GM12878 (cell line): ENCODE data around the gene VPS29. TPM values are rescaled to one million over a fixed set of nuclear protein-coding genes. Genes with fewer than 3 reads are reported as not detected.
A peak's percentile ranks its signal among the peaks of the same experiment; 100 is the strongest.

ENCODE experiments used
- CHD1 ChIP-seq: IDR thresholded peaks from 2 replicates; pipeline ENCODE4 v1.6.1; 2012; ENCODE audit warnings: low read depth, low read length, improper control_type of control experiment
- DPF2 ChIP-seq: fragments of 450-650 bp; IDR thresholded peaks from 2 replicates; pipeline ENCODE4 v1.6.1; 2017; ENCODE audit warnings: mild to moderate bottlenecking
- EGR1 ChIP-seq, 2 experiments: IDR thresholded peaks; 1 replicate in 1 of 2; 2 replicates in 1 of 2; pipeline ENCODE4 v1.6.1; 2011 to 2012; ENCODE audit warnings: low read depth in 2 of 2, low read length in 2 of 2, borderline replicate concordance in 1 of 2, mild to moderate bottlenecking in 1 of 2, moderate library complexity in 1 of 2
- EZH2 ChIP-seq: IDR thresholded peaks from 2 replicates; pipeline ENCODE4 v1.6.1; 2012; ENCODE audit warnings: low read depth, mild to moderate bottlenecking, control low read depth, inconsistent platforms, low read length, borderline replicate concordance; ENCODE audit not compliant: control insufficient read depth
- GABPA ChIP-seq: IDR thresholded peaks from 2 replicates; pipeline ENCODE4 v1.6.1; 2014; ENCODE audit warnings: antibody characterized with exemption, low read depth, mild to moderate bottlenecking, inconsistent platforms
- IKZF1 ChIP-seq: fragments of 450-650 bp; conservative IDR thresholded peaks from 2 replicates; pipeline ENCODE4 v1.6.1; 2017; ENCODE audit warnings: antibody characterized with exemption, mild to moderate bottlenecking
- NR2C2 ChIP-seq: IDR thresholded peaks from 2 replicates; pipeline ENCODE4 v1.6.1; 2011; ENCODE audit warnings: borderline replicate concordance, low read depth; ENCODE audit not compliant: control insufficient read depth, insufficient read length
- POLR2AphosphoS2 ChIP-seq: IDR thresholded peaks from 2 replicates; pipeline ENCODE4 v1.6.1; 2011; ENCODE audit warnings: low read depth, mild to moderate bottlenecking, low read length, improper control_type of control experiment, moderate library complexity
- RFX5 ChIP-seq: IDR thresholded peaks from 2 replicates; pipeline ENCODE4 v1.6.1; 2011; ENCODE audit warnings: low read depth, low read length, improper control_type of control experiment
- RUNX3 ChIP-seq: IDR thresholded peaks from 2 replicates; pipeline ENCODE4 v1.6.1; 2012; ENCODE audit warnings: low read length, inconsistent platforms
- TCF3 ChIP-seq: IDR thresholded peaks from 2 replicates; pipeline ENCODE4 v1.6.1; 2012; ENCODE audit warnings: low read depth, mild to moderate bottlenecking, low read length, borderline replicate concordance; ENCODE audit not compliant: insufficient read depth
- TCF7 ChIP-seq: IDR thresholded peaks from 2 replicates; pipeline ENCODE4 v1.6.1; 2014; ENCODE audit warnings: antibody characterized with exemption, borderline replicate concordance
- YY1 ChIP-seq: IDR thresholded peaks from 2 replicates; pipeline ENCODE4 v1.6.1; 2011; ENCODE audit warnings: low read depth, mild to moderate bottlenecking, low read length
- polyA plus RNA-seq, 11 experiments: library from polyadenylated mRNA; depleted of rRNA in 4 of 11; unstranded in 6 of 11; stranded (reverse) in 5 of 11; fragments of >200 nt; fragmentation: Nextera tagmentation in 4 of 11; fragmentation: Illumina TruSeq in 1 of 11; extraction: Ambion mirVana in 4 of 11; extraction: Trizol in 1 of 11; gene quantifications; 1 replicate in 1 of 11; 2 replicates in 10 of 11; pipeline versions ENCODE4 v1.2.1 to v1.2.3, GENCODE V29; 2011 to 2016; ENCODE audit warnings: inconsistent platforms in 2 of 11, missing spikeins in 2 of 11, low read depth in 1 of 11
- total RNA-seq, 4 experiments: library from RNA; depleted of rRNA in 3 of 4; stranded (reverse); fragments of >200 nt in 3 of 4; fragmentation: Illumina TruSeq in 1 of 4; extraction: Trizol in 1 of 4; gene quantifications; 2 replicates each; pipeline versions ENCODE4 v1.2.1 to v1.2.3, GENCODE V29; 2013 to 2021
- TF ChIP-seq, protein P1 (sequence below): fragments of 450-650 bp; formaldehyde crosslinking; IDR thresholded peaks from 2 replicates; pipeline ENCODE4 v1.5.0; 2022; ENCODE audit warnings: mild to moderate bottlenecking, missing genetic modification characterization
- TF ChIP-seq, protein P2 (sequence below): IDR thresholded peaks from 2 replicates; pipeline ENCODE4 v1.6.1; 2012; ENCODE audit warnings: low read depth, low read length, improper control_type of control experiment
- TF ChIP-seq, protein P3 (sequence below): fragments of 450-650 bp; conservative IDR thresholded peaks from 2 replicates; pipeline ENCODE4 v1.6.1; 2017; ENCODE audit warnings: mild to moderate bottlenecking, moderate library complexity
- TF ChIP-seq, protein P4 (sequence below): fragments of 450-650 bp; formaldehyde crosslinking; IDR thresholded peaks from 2 replicates; pipeline ENCODE4 v1.4.0; 2020; ENCODE audit warnings: mild to moderate bottlenecking, moderate library complexity

The VPS29 gene
- total and polyA plus RNA-seq, 10 of the 15 experiments (the other 5 are each of a cell fraction or from before 2014, with no cell fraction given) = 65.3 to 405 (median 206) TPM

DNA sequence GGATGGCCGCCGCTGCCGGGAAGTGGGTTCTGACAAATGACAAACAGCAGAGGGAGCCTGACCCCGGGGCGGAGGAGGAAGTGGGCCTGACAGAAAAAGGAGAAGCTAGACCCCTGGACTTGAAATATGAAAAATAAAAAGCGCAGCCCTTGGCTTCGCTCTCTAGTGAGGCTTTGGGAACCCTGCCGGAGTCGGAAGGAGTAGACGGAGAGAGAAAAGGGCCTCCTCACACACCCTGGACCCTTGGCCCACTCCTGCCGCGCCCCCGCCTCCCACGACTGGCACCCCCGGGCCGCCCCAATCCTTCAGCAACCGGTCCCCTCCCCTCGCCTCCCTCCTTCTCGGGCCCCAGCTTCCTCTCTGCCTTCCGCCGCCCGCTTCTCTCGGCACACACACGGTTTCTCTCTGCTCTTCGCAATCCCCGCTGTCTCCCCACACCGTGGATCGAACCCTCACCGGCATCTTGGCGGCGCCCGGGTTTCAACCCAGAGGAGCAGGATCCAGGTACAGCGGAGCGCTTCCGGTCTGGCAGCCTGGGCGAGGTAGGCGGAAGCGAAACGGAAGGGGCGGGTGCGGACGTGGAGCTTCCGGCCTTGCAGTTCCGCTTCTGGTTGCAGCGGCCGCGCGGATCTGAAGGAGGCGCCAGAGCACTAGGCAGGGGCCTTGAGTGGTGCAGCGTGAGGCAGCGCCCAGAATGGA lies 52.0 kb downstream of the VPS29 start, which contains the start of gene ARPC3 (continued):
- TF ChIP-seq, protein P1, sequence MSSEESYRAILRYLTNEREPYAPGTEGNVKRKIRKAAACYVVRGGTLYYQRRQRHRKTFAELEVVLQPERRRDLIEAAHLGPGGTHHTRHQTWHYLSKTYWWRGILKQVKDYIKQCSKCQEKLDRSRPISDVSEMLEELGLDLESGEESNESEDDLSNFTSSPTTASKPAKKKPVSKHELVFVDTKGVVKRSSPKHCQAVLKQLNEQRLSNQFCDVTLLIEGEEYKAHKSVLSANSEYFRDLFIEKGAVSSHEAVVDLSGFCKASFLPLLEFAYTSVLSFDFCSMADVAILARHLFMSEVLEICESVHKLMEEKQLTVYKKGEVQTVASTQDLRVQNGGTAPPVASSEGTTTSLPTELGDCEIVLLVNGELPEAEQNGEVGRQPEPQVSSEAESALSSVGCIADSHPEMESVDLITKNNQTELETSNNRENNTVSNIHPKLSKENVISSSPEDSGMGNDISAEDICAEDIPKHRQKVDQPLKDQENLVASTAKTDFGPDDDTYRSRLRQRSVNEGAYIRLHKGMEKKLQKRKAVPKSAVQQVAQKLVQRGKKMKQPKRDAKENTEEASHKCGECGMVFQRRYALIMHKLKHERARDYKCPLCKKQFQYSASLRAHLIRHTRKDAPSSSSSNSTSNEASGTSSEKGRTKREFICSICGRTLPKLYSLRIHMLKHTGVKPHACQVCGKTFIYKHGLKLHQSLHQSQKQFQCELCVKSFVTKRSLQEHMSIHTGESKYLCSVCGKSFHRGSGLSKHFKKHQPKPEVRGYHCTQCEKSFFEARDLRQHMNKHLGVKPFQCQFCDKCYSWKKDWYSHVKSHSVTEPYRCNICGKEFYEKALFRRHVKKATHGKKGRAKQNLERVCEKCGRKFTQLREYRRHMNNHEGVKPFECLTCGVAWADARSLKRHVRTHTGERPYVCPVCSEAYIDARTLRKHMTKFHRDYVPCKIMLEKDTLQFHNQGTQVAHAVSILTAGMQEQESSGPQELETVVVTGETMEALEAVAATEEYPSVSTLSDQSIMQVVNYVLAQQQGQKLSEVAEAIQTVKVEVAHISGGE (CRISPR knock-in tag) = peak; percentile 10; the same call in 1 of the 2 replicates
- TF ChIP-seq CHD1 (no peak), GABPA (peak; percentile 93), EZH2 (no peak), TCF3 (peak; percentile 31; the same call in 1 of the 2 replicates), POLR2AphosphoS2 (peak; percentile 30; the same call in 1 of the 2 replicates), RUNX3 (peak; percentile 59), YY1 (peak; percentile 91), EGR1 (IDR thresholded peaks at IDR 0.05; ENCODE audit: borderline replicate concordance in 1 of 2, low read depth in 2 of 2, low read length in 2 of 2) (peak in 1 of 2 experiments; percentile 85; a peak in 2 of 3 replicates), TCF7 (no peak), RFX5 (0 out of 2 replicates have a peak, but pooled peaks have one; percentile 10), NR2C2 (no peak), DPF2 (peak; percentile 55; the same call in 1 of the 2 replicates), IKZF1 (peak; percentile 98)
- TF ChIP-seq, protein P2, sequence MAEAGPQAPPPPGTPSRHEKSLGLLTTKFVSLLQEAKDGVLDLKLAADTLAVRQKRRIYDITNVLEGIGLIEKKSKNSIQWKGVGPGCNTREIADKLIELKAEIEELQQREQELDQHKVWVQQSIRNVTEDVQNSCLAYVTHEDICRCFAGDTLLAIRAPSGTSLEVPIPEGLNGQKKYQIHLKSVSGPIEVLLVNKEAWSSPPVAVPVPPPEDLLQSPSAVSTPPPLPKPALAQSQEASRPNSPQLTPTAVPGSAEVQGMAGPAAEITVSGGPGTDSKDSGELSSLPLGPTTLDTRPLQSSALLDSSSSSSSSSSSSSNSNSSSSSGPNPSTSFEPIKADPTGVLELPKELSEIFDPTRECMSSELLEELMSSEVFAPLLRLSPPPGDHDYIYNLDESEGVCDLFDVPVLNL = no peak
- TF ChIP-seq, protein P3, sequence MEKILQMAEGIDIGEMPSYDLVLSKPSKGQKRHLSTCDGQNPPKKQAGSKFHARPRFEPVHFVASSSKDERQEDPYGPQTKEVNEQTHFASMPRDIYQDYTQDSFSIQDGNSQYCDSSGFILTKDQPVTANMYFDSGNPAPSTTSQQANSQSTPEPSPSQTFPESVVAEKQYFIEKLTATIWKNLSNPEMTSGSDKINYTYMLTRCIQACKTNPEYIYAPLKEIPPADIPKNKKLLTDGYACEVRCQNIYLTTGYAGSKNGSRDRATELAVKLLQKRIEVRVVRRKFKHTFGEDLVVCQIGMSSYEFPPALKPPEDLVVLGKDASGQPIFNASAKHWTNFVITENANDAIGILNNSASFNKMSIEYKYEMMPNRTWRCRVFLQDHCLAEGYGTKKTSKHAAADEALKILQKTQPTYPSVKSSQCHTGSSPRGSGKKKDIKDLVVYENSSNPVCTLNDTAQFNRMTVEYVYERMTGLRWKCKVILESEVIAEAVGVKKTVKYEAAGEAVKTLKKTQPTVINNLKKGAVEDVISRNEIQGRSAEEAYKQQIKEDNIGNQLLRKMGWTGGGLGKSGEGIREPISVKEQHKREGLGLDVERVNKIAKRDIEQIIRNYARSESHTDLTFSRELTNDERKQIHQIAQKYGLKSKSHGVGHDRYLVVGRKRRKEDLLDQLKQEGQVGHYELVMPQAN = no peak
- TF ChIP-seq, protein P4, sequence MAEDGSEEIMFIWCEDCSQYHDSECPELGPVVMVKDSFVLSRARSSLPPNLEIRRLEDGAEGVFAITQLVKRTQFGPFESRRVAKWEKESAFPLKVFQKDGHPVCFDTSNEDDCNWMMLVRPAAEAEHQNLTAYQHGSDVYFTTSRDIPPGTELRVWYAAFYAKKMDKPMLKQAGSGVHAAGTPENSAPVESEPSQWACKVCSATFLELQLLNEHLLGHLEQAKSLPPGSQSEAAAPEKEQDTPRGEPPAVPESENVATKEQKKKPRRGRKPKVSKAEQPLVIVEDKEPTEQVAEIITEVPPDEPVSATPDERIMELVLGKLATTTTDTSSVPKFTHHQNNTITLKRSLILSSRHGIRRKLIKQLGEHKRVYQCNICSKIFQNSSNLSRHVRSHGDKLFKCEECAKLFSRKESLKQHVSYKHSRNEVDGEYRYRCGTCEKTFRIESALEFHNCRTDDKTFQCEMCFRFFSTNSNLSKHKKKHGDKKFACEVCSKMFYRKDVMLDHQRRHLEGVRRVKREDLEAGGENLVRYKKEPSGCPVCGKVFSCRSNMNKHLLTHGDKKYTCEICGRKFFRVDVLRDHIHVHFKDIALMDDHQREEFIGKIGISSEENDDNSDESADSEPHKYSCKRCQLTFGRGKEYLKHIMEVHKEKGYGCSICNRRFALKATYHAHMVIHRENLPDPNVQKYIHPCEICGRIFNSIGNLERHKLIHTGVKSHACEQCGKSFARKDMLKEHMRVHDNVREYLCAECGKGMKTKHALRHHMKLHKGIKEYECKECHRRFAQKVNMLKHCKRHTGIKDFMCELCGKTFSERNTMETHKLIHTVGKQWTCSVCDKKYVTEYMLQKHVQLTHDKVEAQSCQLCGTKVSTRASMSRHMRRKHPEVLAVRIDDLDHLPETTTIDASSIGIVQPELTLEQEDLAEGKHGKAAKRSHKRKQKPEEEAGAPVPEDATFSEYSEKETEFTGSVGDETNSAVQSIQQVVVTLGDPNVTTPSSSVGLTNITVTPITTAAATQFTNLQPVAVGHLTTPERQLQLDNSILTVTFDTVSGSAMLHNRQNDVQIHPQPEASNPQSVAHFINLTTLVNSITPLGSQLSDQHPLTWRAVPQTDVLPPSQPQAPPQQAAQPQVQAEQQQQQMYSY (CRISPR knock-in tag) = no peak
